Esophagus muscularis mucosa (tissue), 4 donors: ENCODE results near the gene WDFY4. TPM values are rescaled to one million over a fixed set of nuclear protein-coding genes. Genes with fewer than 3 reads are reported as not detected.

Source experiments
- DNase-seq: peaks from one replicate; pipeline ENCODE4 v3.0.0-alpha.2; 2017; ENCODE audit errors: extremely low spot score
- H3K27ac ChIP-seq, 4 donors: fragments of 200-600 bp; sonication (generic); replicated peaks in 1 of 4; 1 replicate in 3 of 4; 2 replicates in 1 of 4; pipeline ENCODE4 v1.5.1; 2016 to 2019; ENCODE audit warnings: mild to moderate bottlenecking in 1 of 4
- H3K27me3 ChIP-seq, 4 donors: fragments of 200-600 bp; sonication (generic); one replicate each; pipeline versions ENCODE4 v1.5.1 to v1.6.0; 2016 to 2019
- H3K36me3 ChIP-seq, 4 donors: fragments of 200-600 bp; sonication (generic); one replicate each; pipeline ENCODE4 v1.5.1; 2016 to 2019
- H3K4me1 ChIP-seq, 4 donors: fragments of 200-600 bp; sonication (generic); one replicate each; pipeline ENCODE4 v1.5.1; 2016 to 2019
- H3K4me3 ChIP-seq, 4 donors: fragments of 200-600 bp; sonication (generic); 1 replicate in 2 of 4; 2 replicates in 2 of 4; pipeline ENCODE4 v1.5.1; 2016 to 2019; ENCODE audit warnings: mild to moderate bottlenecking in 4 of 4, moderate library complexity in 1 of 4
- H3K9me3 ChIP-seq, 4 donors: fragments of 200-600 bp; sonication (generic); 1 replicate in 3 of 4; 2 replicates in 1 of 4; pipeline ENCODE4 v1.5.1; 2016 to 2019
- EP300 ChIP-seq: sonication (generic); formaldehyde crosslinking; IDR thresholded peaks from one replicate; pipeline ENCODE4 v1.6.1; 2017; ENCODE audit warnings: antibody characterized with exemption
- POLR2A ChIP-seq: fragments of 450-650 bp; IDR thresholded peaks from one replicate; pipeline ENCODE4 v1.6.1; 2017; ENCODE audit warnings: antibody characterized with exemption, moderate library complexity, mild to moderate bottlenecking, low read depth
- POLR2AphosphoS5 ChIP-seq, 2 donors: sonication (generic); formaldehyde crosslinking; IDR thresholded peaks; one replicate each; pipeline ENCODE4 v1.6.1; 2017; ENCODE audit warnings: antibody characterized with exemption in 2 of 2
- WGBS: methylation state at CpG from one replicate; pipeline ENCODE4 v1.1.5; 2018; 5-methylcytosine and 5-hydroxymethylcytosine counted together
- intact Hi-C: fragments of 100-400 bp; cut with DNase I; formaldehyde crosslinking; loops from one replicate; pipeline ENCODE4 v1.15.1; 2023
- total RNA-seq, 4 donors: library from RNA; depleted of rRNA; stranded (reverse); fragments of >200 nt; gene quantifications; one replicate each; pipeline versions ENCODE4 v1.1.0 to v1.2.1, GENCODE V29; 2016
- TF ChIP-seq, protein P1 (sequence below), 3 experiments: fragments of 200-600 bp in 2 of 3; fragments of 450-650 bp in 1 of 3; sonication (generic) in 2 of 3; IDR thresholded peaks; one replicate each; pipeline ENCODE4 v1.5.1; 2017 to 2019; ENCODE audit warnings: antibody characterized with exemption in 3 of 3, mild to moderate bottlenecking in 2 of 3, moderate library complexity in 1 of 3

Gene WDFY4
- total RNA-seq, 4 donors from 2014 or later: 2.3 to 7.3 (median 5.2) TPM

DNA sequence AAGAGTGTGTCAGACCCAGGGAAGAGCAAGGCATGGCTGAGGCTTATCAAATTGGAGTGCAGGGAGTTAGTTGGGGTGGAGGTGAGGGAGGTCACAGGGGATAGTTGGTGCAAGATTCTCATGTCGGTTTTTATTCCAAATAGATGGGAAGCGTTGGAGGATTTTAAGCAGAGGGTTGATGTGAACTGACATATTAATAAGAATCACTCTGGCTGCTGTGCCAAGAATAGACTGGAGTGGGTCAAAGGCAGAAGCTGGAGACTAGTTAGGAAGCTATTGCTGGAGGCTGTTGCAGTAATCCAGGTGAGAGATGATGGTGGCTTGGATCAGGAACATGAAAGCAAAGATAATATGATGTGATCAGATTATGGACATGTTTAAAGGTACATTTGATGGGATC, 218.5 kb downstream of the WDFY4 start:
- Histone ChIP-seq H3K36me3 (no peaks in the 10 kb centered on the region), H3K4me3 (no peak overlapping the region), H3K9me3 (no peaks in the 10 kb centered on the region), H3K27me3 (no peaks in the 10 kb centered on the region), H3K27ac (no peak overlapping the region), H3K4me1 (no peaks in the 10 kb centered on the region)
- 41% methylated on average over 2 of the region's 2 CpGs for WGBS
- intact Hi-C loops: no loop called here
- TF ChIP-seq EP300: no peak
- TF ChIP-seq POLR2AphosphoS5 (IDR thresholded peaks at IDR 0.05): no peak
- TF ChIP-seq, protein P1, sequence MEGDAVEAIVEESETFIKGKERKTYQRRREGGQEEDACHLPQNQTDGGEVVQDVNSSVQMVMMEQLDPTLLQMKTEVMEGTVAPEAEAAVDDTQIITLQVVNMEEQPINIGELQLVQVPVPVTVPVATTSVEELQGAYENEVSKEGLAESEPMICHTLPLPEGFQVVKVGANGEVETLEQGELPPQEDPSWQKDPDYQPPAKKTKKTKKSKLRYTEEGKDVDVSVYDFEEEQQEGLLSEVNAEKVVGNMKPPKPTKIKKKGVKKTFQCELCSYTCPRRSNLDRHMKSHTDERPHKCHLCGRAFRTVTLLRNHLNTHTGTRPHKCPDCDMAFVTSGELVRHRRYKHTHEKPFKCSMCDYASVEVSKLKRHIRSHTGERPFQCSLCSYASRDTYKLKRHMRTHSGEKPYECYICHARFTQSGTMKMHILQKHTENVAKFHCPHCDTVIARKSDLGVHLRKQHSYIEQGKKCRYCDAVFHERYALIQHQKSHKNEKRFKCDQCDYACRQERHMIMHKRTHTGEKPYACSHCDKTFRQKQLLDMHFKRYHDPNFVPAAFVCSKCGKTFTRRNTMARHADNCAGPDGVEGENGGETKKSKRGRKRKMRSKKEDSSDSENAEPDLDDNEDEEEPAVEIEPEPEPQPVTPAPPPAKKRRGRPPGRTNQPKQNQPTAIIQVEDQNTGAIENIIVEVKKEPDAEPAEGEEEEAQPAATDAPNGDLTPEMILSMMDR (IDR thresholded peaks at IDR 0.05): no peak
- TF ChIP-seq POLR2A: no peak
- no peak for DNase-seq

DNA sequence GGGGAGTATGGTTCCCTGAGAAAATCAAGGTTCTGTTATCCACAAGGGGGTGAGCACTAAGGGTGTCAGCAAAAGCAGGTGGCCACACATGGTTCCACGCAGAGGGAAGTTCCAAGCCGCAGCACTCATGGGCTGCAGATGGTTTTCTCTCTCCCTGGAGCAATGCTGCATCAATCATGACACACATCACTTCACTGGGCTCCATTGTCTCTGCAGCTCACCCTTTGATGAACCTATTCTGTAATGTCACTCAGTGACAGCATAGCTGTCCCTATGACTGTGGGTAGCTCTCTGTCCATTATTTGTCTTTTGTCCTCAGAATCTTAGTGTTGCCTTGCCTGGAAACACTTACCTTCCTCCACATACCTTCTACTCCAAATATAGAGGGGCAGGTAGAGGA, 220.2 kb downstream of the WDFY4 start:
- H3K27ac ChIP-seq: no peak overlapping the region
- H3K4me1 ChIP-seq: no peaks in the 10 kb centered on the region
- intact Hi-C loops: no loop called here
- H3K36me3 ChIP-seq: no peaks in the 10 kb centered on the region
- WGBS: 94% methylated on average over 2 of the region's 2 CpGs
- H3K9me3 ChIP-seq: no peaks in the 10 kb centered on the region
- no peak for TF ChIP-seq EP300
- TF ChIP-seq POLR2A: no peak
- TF ChIP-seq, protein P1 (IDR thresholded peaks at IDR 0.05): no peak
- no peak for TF ChIP-seq POLR2AphosphoS5 (IDR thresholded peaks at IDR 0.05)
- no peak overlapping the region for H3K4me3 ChIP-seq
- no peaks in the 10 kb centered on the region for H3K27me3 ChIP-seq
- no peak for DNase-seq

DNA sequence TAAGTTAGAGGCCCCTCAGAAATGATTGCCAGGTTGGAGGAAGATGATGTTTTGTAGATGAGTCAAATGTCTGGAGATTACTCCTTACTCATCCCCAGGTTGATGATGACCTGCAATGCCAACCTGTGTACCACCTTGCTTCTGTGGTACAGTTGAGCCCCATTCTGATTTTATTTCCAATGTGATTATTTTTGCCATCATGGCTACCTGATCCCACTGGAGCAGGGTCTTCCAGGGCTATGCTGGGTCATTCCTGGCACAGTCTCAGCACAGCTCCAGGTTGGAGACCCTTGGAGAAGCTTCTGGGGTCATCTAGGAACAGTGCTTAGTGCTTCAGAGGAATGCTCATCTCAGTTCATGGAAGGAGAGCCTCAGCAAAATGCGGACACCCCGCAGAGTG, 220.6 kb downstream of the WDFY4 start:
- no CpG with 5 or more reads among the region's 2 CpGs for WGBS
- no peaks in the 10 kb centered on the region for H3K27me3 ChIP-seq
- H3K4me3 ChIP-seq: no peak overlapping the region
- H3K4me1 ChIP-seq: no peaks in the 10 kb centered on the region
- TF ChIP-seq EP300 (no peak), POLR2AphosphoS5 (IDR thresholded peaks at IDR 0.05) (no peak), POLR2A (no peak)
- TF ChIP-seq, protein P1 (IDR thresholded peaks at IDR 0.05): no peak
- H3K9me3 ChIP-seq: no peaks in the 10 kb centered on the region
- intact Hi-C loops: no loop called here
- DNase-seq: no peak
- H3K27ac ChIP-seq: no peak overlapping the region
- no peaks in the 10 kb centered on the region for H3K36me3 ChIP-seq

DNA sequence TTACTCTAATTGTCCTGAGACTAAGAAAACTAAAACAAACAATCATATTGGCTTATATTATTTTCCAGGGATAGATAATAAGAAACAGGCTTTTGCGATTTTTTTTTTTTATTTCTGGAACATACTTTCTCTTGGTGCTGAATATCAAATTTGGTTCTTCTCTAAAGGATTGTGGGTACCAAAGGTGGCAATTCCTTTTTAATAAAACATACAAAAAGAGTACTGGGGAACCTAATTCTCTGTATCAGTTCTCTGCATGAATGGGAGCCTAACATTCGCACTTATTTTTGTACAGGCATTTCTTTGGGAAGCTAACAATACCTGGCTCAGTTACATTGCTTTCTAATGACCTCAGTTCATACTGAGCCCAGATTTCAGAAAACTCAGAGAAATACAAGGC, 222.2 kb downstream of the WDFY4 start:
- no peak for DNase-seq
- H3K27ac ChIP-seq: no peak overlapping the region
- H3K4me3 ChIP-seq: no peak overlapping the region
- intact Hi-C loops: no loop called here
- no peaks in the 10 kb centered on the region for H3K9me3 ChIP-seq
- H3K27me3 ChIP-seq: no peaks in the 10 kb centered on the region
- no peak for TF ChIP-seq EP300
- no peak for TF ChIP-seq POLR2AphosphoS5 (IDR thresholded peaks at IDR 0.05)
- TF ChIP-seq, protein P1 (IDR thresholded peaks at IDR 0.05): no peak
- H3K36me3 ChIP-seq: no peaks in the 10 kb centered on the region
- H3K4me1 ChIP-seq: no peaks in the 10 kb centered on the region
- 78% methylated on average over 2 of the region's 2 CpGs for WGBS

DNA sequence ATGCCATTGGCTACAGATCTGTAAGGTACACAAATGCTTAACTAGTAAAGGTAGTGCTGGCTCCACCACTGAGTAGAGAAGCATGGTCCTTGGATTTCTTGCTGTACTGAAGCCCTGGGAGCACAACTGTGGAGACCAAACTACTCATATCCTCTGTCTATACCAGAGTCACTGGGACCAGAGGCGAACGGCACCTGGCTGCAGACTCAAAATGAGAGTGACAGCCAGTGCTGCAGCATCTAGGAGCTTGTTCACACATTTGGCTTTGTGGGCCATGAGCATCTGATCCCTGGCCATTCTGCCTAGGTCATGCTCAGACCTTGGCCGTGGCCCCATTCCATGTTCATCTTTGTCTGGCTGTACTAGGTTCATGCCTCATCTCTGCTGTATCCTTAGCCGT, 223.1 kb downstream of the WDFY4 start:
- intact Hi-C loops: no loop called here
- no peak for DNase-seq
- H3K36me3 ChIP-seq: no peaks in the 10 kb centered on the region
- no peak overlapping the region for H3K27ac ChIP-seq
- 96% methylated on average over 4 of the region's 4 CpGs for WGBS
- TF ChIP-seq POLR2AphosphoS5 (IDR thresholded peaks at IDR 0.05) (no peak), EP300 (no peak), POLR2A (no peak)
- TF ChIP-seq, protein P1 (IDR thresholded peaks at IDR 0.05): no peak
- no peaks in the 10 kb centered on the region for H3K27me3 ChIP-seq
- H3K9me3 ChIP-seq: no peaks in the 10 kb centered on the region
- H3K4me1 ChIP-seq: no peaks in the 10 kb centered on the region
- no peak overlapping the region for H3K4me3 ChIP-seq
